Rectal smooth muscle tissue (tissue), 1 donor: ENCODE data around the gene COMT.
A peak's percentile ranks its signal among the peaks of the same experiment; 100 is the strongest.

Source experiments
- H3K27ac ChIP-seq: one replicate; pipeline ENCODE4 v1.7.0; 2013; ENCODE audit warnings: low read depth, low read length, inconsistent platforms
- H3K27me3 ChIP-seq: one replicate; pipeline ENCODE4 v1.7.0; 2013; ENCODE audit warnings: low read length; ENCODE audit not compliant: control insufficient read depth, insufficient read depth
- H3K36me3 ChIP-seq: one replicate; pipeline ENCODE4 v1.7.0; 2013; ENCODE audit warnings: low read length; ENCODE audit not compliant: control insufficient read depth, insufficient read depth
- H3K4me1 ChIP-seq: one replicate; pipeline ENCODE4 v1.7.0; 2013; ENCODE audit warnings: low read length; ENCODE audit not compliant: control insufficient read depth, insufficient read depth
- H3K4me3 ChIP-seq: one replicate; pipeline ENCODE4 v1.7.0; 2013; ENCODE audit warnings: low read length
- H3K9ac ChIP-seq: one replicate; pipeline ENCODE4 v1.7.0; 2013; ENCODE audit warnings: low read length

The COMT gene

DNA sequence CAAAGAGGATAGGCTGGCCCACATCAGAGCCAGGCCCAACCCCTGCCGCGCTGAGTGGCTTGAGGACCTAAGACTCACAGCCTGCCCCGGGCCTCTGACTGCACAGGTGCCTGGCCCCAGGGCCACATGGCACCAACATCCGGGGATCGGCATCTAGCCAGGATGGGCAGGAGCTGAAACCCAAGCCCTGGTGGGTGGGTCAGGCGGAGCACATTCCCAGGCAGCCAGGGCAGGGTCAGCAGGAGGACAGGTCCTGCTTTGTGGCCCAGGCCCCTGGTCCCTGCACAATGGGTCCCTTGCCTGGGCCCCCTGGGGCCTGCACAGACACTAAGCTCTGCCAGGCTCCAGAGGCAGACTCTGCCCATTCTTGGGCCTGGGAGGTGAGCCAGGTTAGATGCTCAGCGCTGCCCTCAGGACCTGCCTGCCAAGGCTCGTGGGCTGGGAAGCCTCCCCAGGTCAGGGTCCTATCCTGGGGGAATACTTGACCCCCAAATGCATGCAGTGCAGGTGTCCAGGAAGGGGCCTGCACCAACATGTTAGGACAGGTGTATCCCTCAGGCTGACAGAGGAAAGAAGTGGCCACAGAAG lies 41.5 kb downstream of the COMT start:
- H3K4me3 ChIP-seq = no peak overlapping the region
- no peak overlapping the region for H3K27ac ChIP-seq
- no peak overlapping the region for H3K9ac ChIP-seq
- peaks cover 22% of the 10 kb centered on the region for H3K4me1 ChIP-seq
- H3K36me3 ChIP-seq = peaks cover 6% of the 10 kb centered on the region
- no peaks in the 10 kb centered on the region for H3K27me3 ChIP-seq

DNA sequence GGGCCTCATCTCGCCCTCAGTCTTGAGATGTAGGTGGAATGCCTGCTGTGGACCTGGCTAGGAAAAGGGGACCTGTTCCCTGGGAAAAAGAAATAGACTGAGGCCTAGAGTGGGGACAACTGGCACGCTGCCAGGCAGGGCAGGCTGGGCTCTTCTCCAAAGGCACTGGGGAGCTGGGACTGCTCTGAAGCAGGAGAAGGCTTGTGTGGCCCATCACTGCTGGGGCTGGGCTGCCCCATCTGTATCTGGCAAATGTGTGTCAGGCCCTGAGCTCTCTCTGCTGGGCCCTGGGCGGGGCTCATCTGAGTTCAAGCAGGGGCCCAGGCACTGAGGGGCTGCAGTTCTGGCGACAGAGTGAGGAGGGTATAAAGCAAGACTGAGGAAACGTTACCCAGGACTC lies 42.2 kb downstream of the COMT start:
- Histone ChIP-seq H3K4me3 (no peak overlapping the region), H3K27ac (peak overlapping the region; percentile 73), H3K27me3 (no peaks in the 10 kb centered on the region), H3K36me3 (no peaks in the 10 kb centered on the region), H3K4me1 (peaks cover 22% of the 10 kb centered on the region), H3K9ac (no peak overlapping the region)

DNA sequence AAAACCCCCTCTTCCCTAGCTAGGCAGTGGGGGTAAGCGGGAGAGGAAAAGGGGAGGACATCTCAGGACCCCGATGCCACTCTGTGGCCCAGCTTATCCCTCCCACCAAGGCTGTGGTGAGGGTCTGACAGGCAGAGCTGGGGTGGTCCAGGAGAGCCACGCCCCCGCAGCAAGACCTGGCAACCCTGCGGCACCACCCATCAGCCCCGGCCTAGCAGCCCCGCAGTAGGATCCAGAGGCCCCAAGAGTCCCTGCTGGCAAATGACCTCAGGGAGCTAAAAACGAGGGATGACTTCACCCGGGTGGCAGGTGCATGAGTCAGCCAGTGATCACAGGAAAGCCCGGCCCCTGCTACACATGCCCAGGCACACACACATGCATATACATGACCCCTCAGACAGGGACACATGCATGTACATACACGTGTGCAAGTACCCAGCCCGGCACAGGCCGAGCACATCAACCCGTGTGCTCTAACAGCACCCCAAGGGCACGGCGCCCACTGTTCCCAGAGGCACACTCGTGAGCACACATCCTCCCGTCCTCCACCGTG lies 42.7 kb downstream of the COMT start:
- no peak overlapping the region for H3K9ac ChIP-seq
- peak overlapping the region; percentile 73 for H3K27ac ChIP-seq
- H3K4me1 ChIP-seq = peaks cover 22% of the 10 kb centered on the region
- no peak overlapping the region for H3K4me3 ChIP-seq
- H3K36me3 ChIP-seq = no peaks in the 10 kb centered on the region
- no peaks in the 10 kb centered on the region for H3K27me3 ChIP-seq

DNA sequence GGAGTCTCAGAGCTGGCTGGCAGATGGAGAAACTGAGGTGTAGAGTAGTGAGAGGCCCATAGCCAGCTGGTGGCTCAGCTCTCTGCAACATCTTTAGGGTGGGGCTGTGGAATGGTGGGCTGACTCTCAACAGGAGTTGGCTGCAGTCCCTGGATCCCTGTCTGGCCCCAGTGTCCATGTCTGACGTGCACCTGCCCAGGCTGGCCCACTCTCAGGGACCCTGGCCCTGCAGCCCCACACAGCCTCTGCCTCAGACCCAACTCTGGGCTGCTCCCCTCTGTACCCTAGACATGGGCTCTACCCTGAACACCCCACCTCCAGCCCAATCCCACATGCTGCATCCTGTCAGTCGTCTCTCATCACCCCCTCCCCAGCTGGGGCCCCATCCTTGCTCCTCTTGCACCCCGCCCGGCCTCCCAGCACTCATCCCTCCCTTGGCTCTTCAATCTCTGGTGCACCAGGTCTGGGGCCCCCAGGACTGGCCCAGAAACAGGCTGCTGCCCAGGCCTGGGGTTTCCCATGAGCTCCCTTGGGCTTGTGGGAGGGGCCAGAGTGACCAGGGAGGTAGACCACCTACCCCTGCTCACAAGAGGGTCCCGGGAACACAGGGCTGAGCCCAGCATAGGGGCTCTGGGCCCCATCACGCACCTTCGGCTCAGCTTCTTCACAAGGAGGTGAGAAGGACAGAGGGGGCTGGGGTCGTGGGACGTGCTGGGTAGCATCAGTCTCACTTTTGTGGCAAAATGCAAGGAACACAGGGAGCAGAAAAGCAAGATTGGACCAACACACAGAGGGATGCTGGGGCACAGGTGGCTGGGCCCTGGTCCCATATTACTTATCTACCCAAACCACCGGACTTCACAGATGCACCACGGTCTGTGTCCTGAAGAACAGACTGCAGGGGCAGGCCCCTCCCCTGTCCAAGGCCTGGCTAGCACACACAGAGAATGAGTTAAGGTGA lies 43.6 kb downstream of the COMT start:
- Histone ChIP-seq H3K27me3 (no peaks in the 10 kb centered on the region), H3K27ac (peak overlapping the region; percentile 29), H3K4me3 (peak overlapping the region; percentile 12), H3K36me3 (no peaks in the 10 kb centered on the region), H3K4me1 (peaks cover 22% of the 10 kb centered on the region), H3K9ac (peak overlapping the region; percentile 6)

DNA sequence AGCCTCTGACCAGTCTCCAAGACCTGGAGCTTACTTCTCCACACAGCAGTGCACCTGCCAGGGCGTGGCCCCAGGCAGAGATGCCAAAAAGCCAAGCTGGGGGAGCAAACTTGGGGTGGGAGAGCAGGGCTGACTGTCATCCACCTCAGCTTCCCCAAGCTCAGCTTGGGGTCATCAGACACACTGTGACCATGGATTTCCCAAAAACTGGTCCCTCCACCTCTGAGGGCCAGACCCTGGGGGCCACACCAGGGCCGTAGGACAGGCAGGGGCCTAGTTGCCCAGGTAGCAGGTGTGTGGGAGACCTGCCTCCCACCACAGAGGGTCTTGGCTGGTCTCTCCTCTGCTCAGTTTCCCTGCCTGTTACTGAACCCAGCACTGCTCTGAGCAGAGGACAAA lies 44.4 kb downstream of the COMT start:
- no peaks in the 10 kb centered on the region for H3K36me3 ChIP-seq
- H3K4me1 ChIP-seq = peaks cover 22% of the 10 kb centered on the region
- peak overlapping the region; percentile 76 for H3K4me3 ChIP-seq
- no peaks in the 10 kb centered on the region for H3K27me3 ChIP-seq
- H3K27ac ChIP-seq = peak overlapping the region; percentile 72
- H3K9ac ChIP-seq = no peak overlapping the region

DNA sequence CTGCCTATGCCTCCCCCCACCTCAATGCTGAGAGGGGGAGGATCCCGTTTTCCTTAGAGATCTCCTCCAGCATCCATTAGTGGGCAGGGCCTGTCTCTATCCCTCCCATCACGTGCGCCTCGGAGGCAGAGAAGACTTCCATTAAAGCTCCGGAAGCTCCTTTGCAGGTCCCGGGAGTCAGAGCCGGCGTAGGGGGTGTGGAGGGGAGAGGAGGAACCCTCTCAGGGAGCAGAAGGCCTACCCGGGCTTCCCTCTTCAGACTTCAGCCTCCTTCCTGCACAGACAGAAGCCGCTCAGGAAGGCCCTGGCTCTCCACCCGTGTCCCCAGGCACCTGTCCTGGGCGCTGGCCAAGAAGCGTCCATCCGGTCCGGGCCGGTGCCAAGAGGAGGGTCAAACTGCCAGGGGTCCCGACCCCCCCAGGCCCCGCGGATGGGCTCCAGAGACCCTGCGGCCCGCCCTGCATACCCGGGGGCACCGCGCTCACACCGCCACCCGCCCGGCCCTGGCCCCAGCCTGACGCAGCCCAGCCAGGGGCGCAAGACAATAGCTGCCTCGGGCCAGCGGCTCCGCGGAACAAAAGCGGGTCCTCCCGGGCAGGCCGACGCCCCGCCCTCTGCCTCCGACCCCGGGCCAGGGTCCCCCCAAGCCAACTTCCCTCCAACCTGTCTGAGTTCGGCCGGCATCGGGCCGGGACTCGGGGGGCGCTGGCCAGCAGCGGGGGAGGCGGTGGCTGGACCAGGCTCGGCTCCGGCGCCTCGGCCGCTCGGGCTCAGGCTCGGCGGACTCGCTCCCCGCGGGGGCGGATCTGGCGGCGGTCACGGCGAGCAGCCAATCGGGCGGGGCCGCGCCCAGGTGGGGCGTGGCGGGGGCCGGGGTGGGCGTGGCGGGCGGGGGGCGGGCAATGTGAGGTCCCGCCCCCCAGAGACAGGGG lies 45.1 kb downstream of the COMT start:
- Histone ChIP-seq H3K27me3 (no peaks in the 10 kb centered on the region), H3K4me3 (peak overlapping the region; percentile 76), H3K9ac (peak overlapping the region; percentile 46), H3K36me3 (no peaks in the 10 kb centered on the region), H3K4me1 (peaks cover 22% of the 10 kb centered on the region), H3K27ac (peak overlapping the region; percentile 88)

DNA sequence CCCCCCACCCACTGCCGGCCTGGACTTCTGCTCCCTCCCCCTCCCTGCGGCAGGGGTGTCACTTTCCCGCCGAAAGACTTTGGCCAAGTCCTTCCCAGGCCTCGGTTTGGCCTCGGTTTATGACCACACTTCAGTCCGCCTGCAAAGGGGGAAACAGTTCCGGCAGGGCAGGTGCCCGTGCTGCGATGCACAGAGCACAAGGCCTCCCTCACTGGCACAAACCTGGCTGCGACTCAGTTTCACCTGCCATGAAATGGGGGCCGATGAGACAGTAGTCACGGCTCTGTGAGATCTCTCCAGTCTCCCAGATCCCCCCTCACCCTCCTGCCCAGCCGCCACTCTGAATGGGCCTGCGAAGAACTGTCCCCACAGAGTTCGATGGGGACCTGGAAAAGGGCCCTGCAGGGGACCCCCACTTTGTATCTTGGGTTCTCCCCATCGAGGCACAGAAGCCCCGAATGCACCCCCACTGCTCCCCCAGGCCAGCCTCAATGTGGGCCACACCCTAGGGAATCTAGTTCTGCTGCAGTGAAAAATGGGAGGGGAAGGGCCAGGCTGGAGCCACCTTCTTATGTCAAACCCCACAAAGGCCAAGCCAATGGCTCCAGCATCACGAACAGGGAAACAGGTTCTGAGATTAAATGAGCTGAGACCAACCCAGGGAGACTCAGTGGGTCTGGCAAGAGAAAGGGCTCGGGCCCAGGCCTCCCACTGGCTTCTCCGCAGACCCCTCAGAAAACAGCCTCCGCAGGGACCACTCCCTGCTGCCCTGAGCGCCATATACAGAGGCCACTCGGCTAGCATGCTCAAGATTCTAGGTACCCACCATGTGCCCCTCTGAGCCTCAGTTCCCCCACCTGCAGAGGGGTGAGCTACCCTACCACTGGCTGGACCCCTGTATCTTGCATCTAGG lies 46.1 kb downstream of the COMT start:
- H3K4me1 ChIP-seq = peaks cover 22% of the 10 kb centered on the region
- no peaks in the 10 kb centered on the region for H3K27me3 ChIP-seq
- no peaks in the 10 kb centered on the region for H3K36me3 ChIP-seq
- peak overlapping the region; percentile 45 for H3K4me3 ChIP-seq
- H3K27ac ChIP-seq = no peak overlapping the region
- H3K9ac ChIP-seq = no peak overlapping the region

DNA sequence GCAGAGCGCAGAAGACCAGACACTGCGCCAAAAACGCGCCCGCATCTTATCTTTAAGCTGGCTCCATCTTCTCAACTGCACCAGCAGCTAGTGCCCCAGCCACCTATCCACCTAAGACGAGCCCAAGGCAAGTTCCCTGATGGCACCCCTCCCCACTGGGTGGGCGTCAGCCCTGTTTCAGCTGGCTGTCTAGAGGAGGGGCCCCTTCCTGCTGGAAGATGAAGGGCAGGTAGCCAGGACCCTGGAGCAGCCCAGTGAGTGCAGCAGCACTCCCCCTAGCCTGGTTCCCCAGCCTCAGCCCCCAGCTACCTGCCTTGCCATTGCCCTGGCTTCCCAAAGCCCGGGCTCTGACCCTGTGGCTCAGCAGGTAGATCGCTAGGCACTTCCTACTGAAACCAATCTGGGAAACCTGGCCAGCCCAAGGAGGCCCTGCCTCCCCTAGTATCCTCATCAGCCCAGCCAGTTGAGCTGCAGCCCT lies 46.8 kb downstream of the COMT start:
- Histone ChIP-seq H3K27ac (no peak overlapping the region), H3K36me3 (no peaks in the 10 kb centered on the region), H3K4me3 (no peak overlapping the region), H3K4me1 (peaks cover 20% of the 10 kb centered on the region), H3K27me3 (no peaks in the 10 kb centered on the region), H3K9ac (no peak overlapping the region)

DNA sequence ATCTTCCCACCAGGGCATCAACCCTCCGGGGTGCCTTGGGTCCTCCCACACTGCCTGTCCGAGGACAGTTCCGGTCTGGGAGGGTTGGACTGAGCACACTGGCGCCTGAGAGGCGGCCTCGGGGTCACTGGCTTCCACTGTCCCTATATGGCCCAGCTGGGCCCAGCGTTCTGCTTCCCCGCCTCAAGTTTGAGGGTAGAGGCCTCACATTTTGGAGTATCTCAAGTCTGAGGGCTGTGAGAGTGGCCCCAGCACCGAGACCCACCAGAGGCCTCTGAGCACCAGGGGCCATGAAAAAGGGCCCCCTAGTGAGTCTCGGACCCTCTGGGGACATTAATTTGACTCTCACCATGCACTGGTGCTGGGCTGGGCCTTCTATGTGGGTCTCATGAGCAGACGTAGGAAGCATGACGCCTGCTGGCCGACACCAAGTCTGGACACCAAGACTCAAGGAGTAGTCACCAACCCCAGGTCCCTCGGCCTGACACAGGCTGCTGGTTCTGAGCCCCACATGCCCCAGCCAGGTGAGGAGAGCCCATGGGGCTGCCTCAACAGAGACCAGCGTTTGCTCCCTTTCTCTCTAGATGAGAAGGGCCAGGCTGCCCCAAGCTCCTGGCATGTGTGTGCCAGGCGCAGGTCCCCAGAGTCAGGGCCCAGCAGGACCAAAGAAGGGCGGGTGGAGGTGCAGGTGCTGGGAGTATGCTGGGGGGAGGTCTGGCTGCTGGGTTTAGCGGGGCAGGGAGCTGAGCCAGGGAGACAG lies 47.6 kb downstream of the COMT start:
- Histone ChIP-seq H3K9ac (no peak overlapping the region), H3K4me3 (no peak overlapping the region), H3K36me3 (no peaks in the 10 kb centered on the region), H3K27ac (no peak overlapping the region), H3K27me3 (no peaks in the 10 kb centered on the region), H3K4me1 (peaks cover 12% of the 10 kb centered on the region)

DNA sequence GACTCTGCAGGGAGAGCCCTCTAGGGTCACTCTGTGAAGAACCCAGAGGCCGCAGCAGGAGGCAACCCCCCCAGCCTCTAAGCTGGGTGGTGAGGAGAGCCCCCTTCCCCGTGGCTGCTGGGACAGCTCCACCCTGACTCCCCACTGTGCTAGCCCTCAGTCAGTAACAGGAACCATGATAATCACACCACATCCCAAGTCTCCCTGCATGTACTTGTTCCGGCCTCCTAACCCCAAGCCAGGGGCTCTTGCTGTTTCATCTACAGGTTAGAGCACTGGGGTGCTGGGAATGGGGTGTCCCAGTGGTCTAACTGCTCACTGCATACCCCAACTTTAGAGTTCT lies 48.1 kb downstream of the COMT start:
- Histone ChIP-seq H3K27ac (no peak overlapping the region), H3K4me3 (no peak overlapping the region), H3K36me3 (no peaks in the 10 kb centered on the region), H3K9ac (no peak overlapping the region), H3K27me3 (no peaks in the 10 kb centered on the region), H3K4me1 (peaks cover 8% of the 10 kb centered on the region)

DNA sequence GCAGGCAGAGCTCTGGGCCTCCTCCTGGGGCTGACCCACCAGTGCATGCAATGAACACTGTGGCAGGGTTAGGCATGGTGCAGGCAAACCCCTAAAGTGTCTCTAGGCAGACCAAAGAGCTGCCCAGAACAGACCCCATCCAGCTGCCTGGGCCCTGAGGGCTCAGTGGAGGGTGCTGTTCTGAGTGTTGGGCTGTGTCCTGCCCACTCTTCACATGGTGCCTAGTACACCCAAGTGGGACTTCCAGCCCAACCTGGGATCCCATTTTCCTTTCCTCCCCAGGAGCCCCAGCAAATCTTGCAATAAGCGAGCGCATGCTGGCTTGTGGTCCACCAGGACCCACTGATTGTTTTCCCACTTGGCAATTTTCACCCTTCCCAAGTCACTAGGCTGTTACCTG lies 48.6 kb downstream of the COMT start:
- H3K27ac ChIP-seq = no peak overlapping the region
- H3K36me3 ChIP-seq = no peaks in the 10 kb centered on the region
- H3K9ac ChIP-seq = no peak overlapping the region
- H3K4me3 ChIP-seq = no peak overlapping the region
- H3K4me1 ChIP-seq = peaks cover 12% of the 10 kb centered on the region
- H3K27me3 ChIP-seq = no peaks in the 10 kb centered on the region
